Measurements from ENCODE around the gene PAFAH1B1.

DNA sequence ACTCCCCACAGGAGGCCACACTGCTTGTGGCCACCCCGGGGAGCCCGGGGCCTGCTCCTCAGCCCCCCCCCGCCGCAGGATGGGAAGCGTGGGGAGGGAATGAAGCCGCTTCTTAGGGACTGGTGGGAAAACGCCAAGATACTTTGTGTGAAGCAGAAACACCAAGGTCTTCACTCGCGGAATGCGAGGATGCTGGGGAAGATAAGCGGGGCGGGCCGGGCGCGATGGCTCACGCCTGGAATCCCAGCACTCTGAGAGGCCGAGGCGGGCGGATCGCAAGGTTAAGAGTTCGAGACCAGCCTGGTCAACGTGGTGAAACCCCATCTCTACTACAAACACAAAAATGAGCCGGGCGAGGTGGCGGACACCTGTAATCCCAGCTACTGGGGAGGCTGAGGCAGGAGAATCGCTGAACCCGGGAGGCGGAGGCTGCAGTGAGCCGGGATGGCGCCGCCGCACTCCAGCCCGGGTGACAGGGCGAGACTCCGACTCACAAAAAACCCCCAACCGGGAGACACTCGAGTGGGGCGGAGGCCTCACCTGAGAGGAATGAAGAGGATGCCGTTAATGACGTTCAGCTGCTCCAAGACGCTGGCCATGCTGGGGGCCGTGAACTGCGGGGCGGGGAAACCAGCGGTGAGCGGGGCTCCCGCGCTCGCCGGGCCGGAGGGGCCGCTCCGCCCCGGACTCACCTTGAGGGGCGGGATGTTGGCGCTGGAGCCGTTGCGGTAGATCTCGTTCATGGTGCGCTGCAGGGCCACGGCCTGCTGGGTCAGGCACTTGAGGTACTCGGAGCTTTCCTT lies 97.8 kb downstream of the PAFAH1B1 start:
- TF ChIP-seq, protein P1, sequence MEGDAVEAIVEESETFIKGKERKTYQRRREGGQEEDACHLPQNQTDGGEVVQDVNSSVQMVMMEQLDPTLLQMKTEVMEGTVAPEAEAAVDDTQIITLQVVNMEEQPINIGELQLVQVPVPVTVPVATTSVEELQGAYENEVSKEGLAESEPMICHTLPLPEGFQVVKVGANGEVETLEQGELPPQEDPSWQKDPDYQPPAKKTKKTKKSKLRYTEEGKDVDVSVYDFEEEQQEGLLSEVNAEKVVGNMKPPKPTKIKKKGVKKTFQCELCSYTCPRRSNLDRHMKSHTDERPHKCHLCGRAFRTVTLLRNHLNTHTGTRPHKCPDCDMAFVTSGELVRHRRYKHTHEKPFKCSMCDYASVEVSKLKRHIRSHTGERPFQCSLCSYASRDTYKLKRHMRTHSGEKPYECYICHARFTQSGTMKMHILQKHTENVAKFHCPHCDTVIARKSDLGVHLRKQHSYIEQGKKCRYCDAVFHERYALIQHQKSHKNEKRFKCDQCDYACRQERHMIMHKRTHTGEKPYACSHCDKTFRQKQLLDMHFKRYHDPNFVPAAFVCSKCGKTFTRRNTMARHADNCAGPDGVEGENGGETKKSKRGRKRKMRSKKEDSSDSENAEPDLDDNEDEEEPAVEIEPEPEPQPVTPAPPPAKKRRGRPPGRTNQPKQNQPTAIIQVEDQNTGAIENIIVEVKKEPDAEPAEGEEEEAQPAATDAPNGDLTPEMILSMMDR (IDR thresholded peaks at IDR 0.05; ENCODE audit: insufficient read depth, low read length): no peak
- no peak for TF ChIP-seq POLR2AphosphoS5 (IDR thresholded peaks at IDR 0.05; ENCODE audit: low read depth)
- TF ChIP-seq GABPA (IDR thresholded peaks at IDR 0.05; ENCODE audit: low read depth): no peak
- TF ChIP-seq, protein P2, sequence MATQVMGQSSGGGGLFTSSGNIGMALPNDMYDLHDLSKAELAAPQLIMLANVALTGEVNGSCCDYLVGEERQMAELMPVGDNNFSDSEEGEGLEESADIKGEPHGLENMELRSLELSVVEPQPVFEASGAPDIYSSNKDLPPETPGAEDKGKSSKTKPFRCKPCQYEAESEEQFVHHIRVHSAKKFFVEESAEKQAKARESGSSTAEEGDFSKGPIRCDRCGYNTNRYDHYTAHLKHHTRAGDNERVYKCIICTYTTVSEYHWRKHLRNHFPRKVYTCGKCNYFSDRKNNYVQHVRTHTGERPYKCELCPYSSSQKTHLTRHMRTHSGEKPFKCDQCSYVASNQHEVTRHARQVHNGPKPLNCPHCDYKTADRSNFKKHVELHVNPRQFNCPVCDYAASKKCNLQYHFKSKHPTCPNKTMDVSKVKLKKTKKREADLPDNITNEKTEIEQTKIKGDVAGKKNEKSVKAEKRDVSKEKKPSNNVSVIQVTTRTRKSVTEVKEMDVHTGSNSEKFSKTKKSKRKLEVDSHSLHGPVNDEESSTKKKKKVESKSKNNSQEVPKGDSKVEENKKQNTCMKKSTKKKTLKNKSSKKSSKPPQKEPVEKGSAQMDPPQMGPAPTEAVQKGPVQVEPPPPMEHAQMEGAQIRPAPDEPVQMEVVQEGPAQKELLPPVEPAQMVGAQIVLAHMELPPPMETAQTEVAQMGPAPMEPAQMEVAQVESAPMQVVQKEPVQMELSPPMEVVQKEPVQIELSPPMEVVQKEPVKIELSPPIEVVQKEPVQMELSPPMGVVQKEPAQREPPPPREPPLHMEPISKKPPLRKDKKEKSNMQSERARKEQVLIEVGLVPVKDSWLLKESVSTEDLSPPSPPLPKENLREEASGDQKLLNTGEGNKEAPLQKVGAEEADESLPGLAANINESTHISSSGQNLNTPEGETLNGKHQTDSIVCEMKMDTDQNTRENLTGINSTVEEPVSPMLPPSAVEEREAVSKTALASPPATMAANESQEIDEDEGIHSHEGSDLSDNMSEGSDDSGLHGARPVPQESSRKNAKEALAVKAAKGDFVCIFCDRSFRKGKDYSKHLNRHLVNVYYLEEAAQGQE (IDR thresholded peaks at IDR 0.05; ENCODE audit: insufficient replicate concordance, low read depth): no peak
- TF ChIP-seq SPI1 (IDR thresholded peaks at IDR 0.05; ENCODE audit: borderline replicate concordance, low read depth): no peak
